T-helper 17 cell (primary cell): ENCODE measurements around the gene PPP3CA. TPM values are rescaled to one million over a fixed set of nuclear protein-coding genes. Genes with fewer than 3 reads are reported as not detected.

ENCODE experiments used
- ATAC-seq: fragments of 150-1000 bp; cut with Tn5 transposase; 2 replicates; pipeline ENCODE4 v1.10.0; 2021; ENCODE audit warnings: mild to moderate bottlenecking, moderate library complexity
- DNase-seq, 3 donors: peaks; one replicate each; pipeline versions ENCODE4 v3.0.0 to v3.0.0-alpha.2; 2020 to 2021
- H3K9me3 ChIP-seq: one replicate; pipeline ENCODE4 v1.7.0; 2013; ENCODE audit warnings: low read length, mild to moderate bottlenecking; ENCODE audit not compliant: control insufficient read depth, poor library complexity, severe bottlenecking
- H3K27ac Mint-ChIP-seq: one replicate; pipeline ENCODE4 v1.8.0; 2022; ENCODE audit warnings: mild to moderate bottlenecking, moderate library complexity, mixed read lengths
- H3K27me3 Mint-ChIP-seq: one replicate; pipeline ENCODE4 v1.8.0; 2022; ENCODE audit warnings: mixed read lengths
- H3K36me3 Mint-ChIP-seq: one replicate; pipeline ENCODE4 v1.8.0; 2022; ENCODE audit warnings: low read depth, mixed read lengths
- H3K4me1 Mint-ChIP-seq: one replicate; pipeline ENCODE4 v1.8.0; 2022; ENCODE audit warnings: mild to moderate bottlenecking, mixed read lengths
- H3K4me3 Mint-ChIP-seq: one replicate; pipeline ENCODE4 v1.8.0; 2022; ENCODE audit warnings: mild to moderate bottlenecking, moderate library complexity, mixed read lengths
- total RNA-seq, 4 donors: library from RNA in 2 of 4; stranded (reverse) in 2 of 4; gene quantifications; one replicate each; pipeline ENCODE4 v1.2.3 and lab custom pipeline; 2022 to 2026

The PPP3CA gene
- total RNA-seq, 2 donors from 2014 or later: 28.4 to 36.9 TPM

DNA sequence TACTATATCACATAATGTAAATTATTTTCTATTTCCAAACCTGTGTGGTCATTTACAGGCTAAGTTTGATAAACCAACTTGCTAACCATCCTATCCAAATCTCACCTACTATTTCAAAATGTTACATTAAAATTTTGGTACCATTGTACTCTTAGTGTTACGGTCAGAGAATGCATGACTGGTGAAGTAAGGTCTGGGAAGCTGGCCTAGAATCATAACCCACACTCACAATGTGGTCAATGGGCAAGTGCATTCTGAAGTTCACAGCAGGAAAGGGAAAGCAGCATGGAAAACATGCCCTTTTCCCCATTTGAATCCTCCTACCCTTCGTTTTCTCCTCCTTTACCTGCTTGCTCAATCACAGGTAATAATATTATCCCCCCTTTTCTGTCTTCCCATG, 54.4 kb downstream of the PPP3CA start:
- H3K36me3 Mint-ChIP-seq: no peaks in the 10 kb centered on the region

DNA sequence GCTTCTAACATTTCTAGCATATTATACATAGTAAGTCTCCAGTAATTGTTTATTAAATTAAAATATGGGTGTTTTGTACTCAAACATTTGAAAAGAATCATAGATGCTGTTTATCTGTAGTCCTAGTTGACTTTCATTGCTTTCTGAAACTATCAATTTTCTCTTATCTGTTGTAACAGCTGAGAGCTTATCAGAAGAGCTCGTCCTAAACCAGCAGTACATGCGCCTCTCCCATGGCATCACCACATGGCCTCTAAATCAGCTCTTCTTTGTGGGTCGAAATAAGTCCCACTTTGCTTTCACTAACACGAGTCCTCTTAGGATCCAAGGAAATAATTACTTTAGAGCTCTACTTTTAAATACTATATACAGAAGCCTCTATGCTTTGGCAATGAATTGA, 55.1 kb downstream of the PPP3CA start:
- no peak overlapping the region for H3K4me3 Mint-ChIP-seq
- H3K36me3 Mint-ChIP-seq: no peaks in the 10 kb centered on the region
- ATAC-seq (no peak), DNase-seq (no peak)
- H3K4me1 Mint-ChIP-seq: peaks cover 38% of the 10 kb centered on the region
- H3K27me3 Mint-ChIP-seq: no peaks in the 10 kb centered on the region
- H3K27ac Mint-ChIP-seq: peak overlapping the region; percentile 34
- no peaks in the 10 kb centered on the region for H3K9me3 ChIP-seq

More for the DNA sequence above, 54.4 kb downstream of the PPP3CA start:
- Mint-ChIP-seq H3K4me3 (no peak overlapping the region), H3K27me3 (no peaks in the 10 kb centered on the region), H3K27ac (no peak overlapping the region), H3K4me1 (peaks cover 37% of the 10 kb centered on the region)
- H3K9me3 ChIP-seq: no peaks in the 10 kb centered on the region
- no peak for DNase-seq
- ATAC-seq: no peak

GRCh38 chr4:101291198-101291597, 56.1 kb downstream of the PPP3CA start:
- H3K27me3 Mint-ChIP-seq: no peaks in the 10 kb centered on the region
- no peaks in the 10 kb centered on the region for H3K9me3 ChIP-seq
- H3K4me3 Mint-ChIP-seq: no peak overlapping the region
- peaks cover 38% of the 10 kb centered on the region for H3K4me1 Mint-ChIP-seq
- no peak overlapping the region for H3K27ac Mint-ChIP-seq
- H3K36me3 Mint-ChIP-seq: no peaks in the 10 kb centered on the region
- no peak for ATAC-seq
- no peak for DNase-seq

DNA sequence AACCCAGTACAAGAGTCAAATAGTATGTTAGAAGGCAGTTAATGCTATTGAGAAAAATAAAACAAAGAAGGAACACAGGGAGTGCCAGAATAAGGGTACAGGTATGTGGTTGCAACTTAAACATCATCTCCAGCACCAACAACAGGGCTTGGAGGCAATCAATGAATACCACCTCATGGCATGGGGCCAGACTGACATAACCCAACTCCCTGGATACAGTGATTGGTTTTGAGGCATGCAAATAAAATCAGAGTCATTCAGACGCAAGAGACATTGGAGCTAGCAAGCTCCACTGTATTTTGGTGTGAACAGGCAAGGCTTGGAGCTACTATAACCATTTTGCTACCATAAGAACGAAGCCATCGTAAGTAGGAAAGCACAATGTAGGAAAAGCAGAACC, 56.7 kb downstream of the PPP3CA start:
- no peaks in the 10 kb centered on the region for H3K9me3 ChIP-seq
- peaks cover 38% of the 10 kb centered on the region for H3K4me1 Mint-ChIP-seq

DNA sequence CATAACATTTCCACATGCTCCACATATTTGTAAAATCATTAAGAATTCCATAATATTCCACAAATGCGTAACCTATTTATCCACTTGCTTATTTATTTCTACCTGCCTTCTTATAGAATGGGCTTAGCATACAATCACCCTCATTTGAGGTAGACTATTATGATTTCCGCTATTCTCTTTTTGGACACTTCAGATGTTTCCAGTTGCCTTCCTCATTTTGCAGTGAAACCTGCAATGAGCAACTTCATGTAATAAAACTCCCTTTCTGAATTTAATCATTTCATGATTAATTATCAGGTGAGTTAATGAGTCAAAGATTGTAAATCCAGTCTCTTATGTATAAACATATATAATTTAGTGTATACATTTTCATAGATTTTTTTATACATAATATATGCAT, 58.0 kb downstream of the PPP3CA start:
- no peak overlapping the region for H3K4me3 Mint-ChIP-seq
- no peaks in the 10 kb centered on the region for H3K27me3 Mint-ChIP-seq
- H3K27ac Mint-ChIP-seq: peak overlapping the region; percentile 90
- no peaks in the 10 kb centered on the region for H3K36me3 Mint-ChIP-seq
- no peak for ATAC-seq
- DNase-seq: no peak
- no peaks in the 10 kb centered on the region for H3K9me3 ChIP-seq
- peaks cover 38% of the 10 kb centered on the region for H3K4me1 Mint-ChIP-seq

More for the DNA sequence above, 56.7 kb downstream of the PPP3CA start:
- Mint-ChIP-seq H3K36me3 (no peaks in the 10 kb centered on the region), H3K27me3 (no peaks in the 10 kb centered on the region), H3K4me3 (no peak overlapping the region), H3K27ac (no peak overlapping the region)
- ATAC-seq (no peak), DNase-seq (no peak)

DNA sequence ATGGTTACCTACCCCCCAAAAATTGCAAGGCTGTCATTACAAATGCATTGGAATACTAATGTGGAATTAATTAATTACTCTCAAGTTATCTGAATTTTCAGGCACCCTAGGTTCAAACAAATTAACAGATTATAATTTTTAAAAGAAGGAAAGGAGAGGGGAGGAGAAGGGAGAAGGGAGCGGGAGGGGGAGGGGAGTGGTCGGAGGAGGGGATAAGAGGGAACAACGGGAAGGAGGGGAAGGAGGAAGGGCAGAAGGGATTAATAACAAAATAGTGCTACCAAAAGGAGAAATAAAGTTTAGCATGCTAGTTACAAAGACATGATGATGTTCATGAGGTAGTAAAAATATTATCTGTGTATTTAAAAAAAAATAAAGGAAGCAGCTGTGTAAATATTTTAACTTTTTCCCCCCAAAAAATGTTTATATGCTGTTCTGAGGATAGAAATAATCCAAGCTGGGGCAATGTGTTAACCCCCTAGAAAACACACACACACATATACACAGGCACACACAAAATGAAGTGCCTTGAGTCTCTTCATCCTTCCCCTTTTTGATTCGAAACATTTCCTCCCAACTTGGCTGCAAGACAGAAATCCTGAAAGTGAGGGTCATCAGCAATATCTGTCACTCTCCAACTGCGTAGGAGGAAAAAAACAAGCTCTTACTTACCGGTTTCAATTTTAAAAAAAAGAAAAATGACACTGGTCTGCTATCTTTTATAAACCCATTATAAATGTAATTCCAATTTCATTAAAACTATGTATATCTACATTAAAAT, 58.8 kb downstream of the PPP3CA start:
- peaks cover 36% of the 10 kb centered on the region for H3K4me1 Mint-ChIP-seq
- no peak overlapping the region for H3K4me3 Mint-ChIP-seq
- no peaks in the 10 kb centered on the region for H3K36me3 Mint-ChIP-seq
- H3K27me3 Mint-ChIP-seq: no peaks in the 10 kb centered on the region
- ATAC-seq (no peak), DNase-seq (no peak)
- H3K9me3 ChIP-seq: no peaks in the 10 kb centered on the region
- peak overlapping the region; percentile 90 for H3K27ac Mint-ChIP-seq

DNA sequence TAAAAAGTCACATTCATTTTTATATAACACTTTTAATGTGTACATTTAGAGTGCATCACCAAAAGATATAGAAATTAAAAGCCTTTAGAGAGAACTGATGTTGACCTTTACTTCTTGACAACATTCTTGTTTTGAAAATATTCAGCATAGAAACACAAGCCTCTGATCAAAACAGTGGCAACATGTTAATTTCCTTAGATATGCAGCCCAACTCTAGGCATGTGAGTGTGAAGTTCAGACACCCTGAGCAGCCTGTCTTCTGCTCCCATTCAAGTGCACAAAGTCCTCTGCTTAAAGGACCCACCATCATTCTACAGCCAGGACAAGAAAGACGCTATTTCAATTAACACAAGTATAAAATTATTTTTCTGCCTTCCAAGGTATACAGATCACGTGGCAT, 60.0 kb downstream of the PPP3CA start:
- peak overlapping the region; percentile 90 for H3K27ac Mint-ChIP-seq
- no peaks in the 10 kb centered on the region for H3K36me3 Mint-ChIP-seq
- peaks cover 37% of the 10 kb centered on the region for H3K4me1 Mint-ChIP-seq
- no peaks in the 10 kb centered on the region for H3K9me3 ChIP-seq
- no peak for DNase-seq
- peak; percentile 59 for ATAC-seq
- no peaks in the 10 kb centered on the region for H3K27me3 Mint-ChIP-seq
- peak overlapping the region; percentile 56 for H3K4me3 Mint-ChIP-seq

GRCh38 chr4:101286663-101287062, 60.7 kb downstream of the PPP3CA start:
- ATAC-seq (no peak), DNase-seq (no peak)
- H3K9me3 ChIP-seq: no peaks in the 10 kb centered on the region
- Mint-ChIP-seq H3K36me3 (no peaks in the 10 kb centered on the region), H3K4me1 (peaks cover 39% of the 10 kb centered on the region), H3K27me3 (no peaks in the 10 kb centered on the region), H3K27ac (peak overlapping the region; percentile 85), H3K4me3 (no peak overlapping the region)

GRCh38 chr4:101285985-101286384, 61.3 kb downstream of the PPP3CA start:
- peaks cover 37% of the 10 kb centered on the region for H3K4me1 Mint-ChIP-seq
- no peaks in the 10 kb centered on the region for H3K9me3 ChIP-seq
- H3K4me3 Mint-ChIP-seq: no peak overlapping the region
- peaks cover under 1% of the 10 kb centered on the region for H3K36me3 Mint-ChIP-seq
- H3K27ac Mint-ChIP-seq: peak overlapping the region; percentile 85
- ATAC-seq: no peak
- no peaks in the 10 kb centered on the region for H3K27me3 Mint-ChIP-seq
- DNase-seq: no peak

- H3K4me1 Mint-ChIP-seq: peaks cover 37% of the 10 kb centered on the region
- peak overlapping the region; percentile 85 for H3K27ac Mint-ChIP-seq
- no peak overlapping the region for H3K4me3 Mint-ChIP-seq
These were observed 62.8 kb downstream of the PPP3CA start for GRCh38 chr4:101284546-101284945.

GRCh38 chr4:101283434-101283833, 63.9 kb downstream of the PPP3CA start:
- no peaks in the 10 kb centered on the region for H3K9me3 ChIP-seq
- Mint-ChIP-seq H3K36me3 (peaks cover 4% of the 10 kb centered on the region), H3K4me3 (no peak overlapping the region), H3K27ac (peak overlapping the region; percentile 85), H3K4me1 (peaks cover 38% of the 10 kb centered on the region), H3K27me3 (no peaks in the 10 kb centered on the region)
- DNase-seq (no peak), ATAC-seq (no peak)

More at GRCh38 chr4:101284546-101284945, 62.8 kb downstream of the PPP3CA start:
- peak; percentile 78 for ATAC-seq
- no peaks in the 10 kb centered on the region for H3K9me3 ChIP-seq
- Mint-ChIP-seq H3K27me3 (no peaks in the 10 kb centered on the region), H3K36me3 (peaks cover 4% of the 10 kb centered on the region)
- DNase-seq: no peak

GRCh38 chr4:101282076-101282844, 65.1 kb downstream of the PPP3CA start:
- peak overlapping the region; percentile 73 for H3K27ac Mint-ChIP-seq
- H3K9me3 ChIP-seq: no peaks in the 10 kb centered on the region
- H3K4me3 Mint-ChIP-seq: no peak overlapping the region
- peaks cover 4% of the 10 kb centered on the region for H3K36me3 Mint-ChIP-seq
- no peaks in the 10 kb centered on the region for H3K27me3 Mint-ChIP-seq
- peaks cover 38% of the 10 kb centered on the region for H3K4me1 Mint-ChIP-seq
- peak; percentile 59 for ATAC-seq
- no peak for DNase-seq

DNA sequence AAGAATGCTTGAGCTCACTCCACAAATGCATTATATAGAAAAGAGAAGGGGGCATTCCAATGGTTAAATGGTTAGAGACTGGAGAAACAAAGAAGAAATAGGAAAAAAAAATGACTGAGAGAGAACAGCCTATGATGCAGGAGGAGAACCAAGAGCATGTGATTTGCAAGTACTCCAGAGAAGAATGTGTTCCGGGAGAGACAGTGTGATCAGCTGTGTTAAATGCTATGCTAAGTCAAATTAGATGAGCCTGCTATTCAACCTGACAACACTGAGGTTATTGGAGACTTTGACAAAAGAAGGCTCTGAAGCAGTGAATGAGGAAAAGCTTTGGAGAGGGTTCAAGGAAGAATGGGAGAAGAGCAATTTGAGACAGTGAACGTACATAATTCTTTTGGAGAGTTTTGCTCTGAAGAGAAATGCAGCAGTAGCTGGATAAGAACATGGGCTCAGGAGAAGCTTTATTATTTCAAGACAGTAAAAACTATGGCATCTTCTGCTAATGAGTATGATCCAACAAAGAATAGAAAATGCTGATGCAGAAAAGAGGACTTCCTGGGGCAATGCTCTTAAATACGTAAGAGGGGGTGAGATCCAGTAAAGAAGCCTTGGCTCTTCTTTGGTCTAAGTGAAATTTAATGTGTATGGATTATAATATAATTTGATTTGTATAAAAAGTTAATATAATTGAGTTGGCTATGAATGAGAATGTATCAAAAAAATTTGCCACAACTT, 66.3 kb downstream of the PPP3CA start:
- ATAC-seq (no peak), DNase-seq (no peak)
- H3K4me3 Mint-ChIP-seq: no peak overlapping the region
- H3K27me3 Mint-ChIP-seq: no peaks in the 10 kb centered on the region
- peaks cover 6% of the 10 kb centered on the region for H3K36me3 Mint-ChIP-seq
- peaks cover 45% of the 10 kb centered on the region for H3K4me1 Mint-ChIP-seq
- H3K9me3 ChIP-seq: no peaks in the 10 kb centered on the region
- H3K27ac Mint-ChIP-seq: peak overlapping the region; percentile 63
